OCI-LY1 (cell line): ENCODE data around the gene PIGB.
A peak's percentile ranks its signal among the peaks of the same experiment; 100 is the strongest.
"Not testable (repeated sequence)": the region's sequence is repeated elsewhere in the genome, so short reads cannot be mapped to it uniquely, and the experiment has no call there.

Source experiments
- H2AFZ ChIP-seq: fragments of 200-600 bp; sonication (generic), shearing (Covaris generic); 2 replicates; pipeline ENCODE4 v1.6.0; 2014; ENCODE audit warnings: antibody characterized with exemption, mild to moderate bottlenecking, low read length
- H3F3A ChIP-seq: fragments of 200-600 bp; sonication (generic), shearing (Covaris generic); 2 replicates; pipeline ENCODE4 v1.6.0; 2014; ENCODE audit warnings: mild to moderate bottlenecking, antibody characterized with exemption, low read length, moderate library complexity; ENCODE audit not compliant: insufficient read depth
- H3K27ac ChIP-seq: fragments of 200-600 bp; sonication (generic); 2 replicates; pipeline ENCODE4 v1.5.1; 2014; ENCODE audit warnings: low read length, mixed run types, mild to moderate bottlenecking, low read depth; ENCODE audit not compliant: poor library complexity, severe bottlenecking
- H3K27me3 ChIP-seq: fragments of 200-600 bp; sonication (generic); 2 replicates; pipeline ENCODE4 v1.6.0; 2014; ENCODE audit warnings: antibody characterized with exemption, mild to moderate bottlenecking, low read length, moderate library complexity; ENCODE audit not compliant: insufficient read depth
- H3K36me3 ChIP-seq: fragments of 200-600 bp; sonication (generic); 2 replicates; pipeline ENCODE4 v1.6.1; 2014; ENCODE audit warnings: mild to moderate bottlenecking, antibody characterized with exemption, low read length, moderate library complexity, mixed read lengths; ENCODE audit not compliant: insufficient read depth
- H3K4me1 ChIP-seq: fragments of 200-600 bp; sonication (generic); 2 replicates; pipeline ENCODE4 v1.5.1; 2014; ENCODE audit warnings: mild to moderate bottlenecking, low read length, moderate library complexity; ENCODE audit not compliant: insufficient read depth, severe bottlenecking
- H3K4me2 ChIP-seq: fragments of 200-600 bp; sonication (generic), shearing (Covaris generic); 2 replicates; pipeline ENCODE4 v1.6.1; 2014; ENCODE audit warnings: low read length
- H3K4me3 ChIP-seq: fragments of 200-600 bp; sonication (generic); 2 replicates; pipeline ENCODE4 v1.5.1; 2014; ENCODE audit warnings: low read length, low read depth, mild to moderate bottlenecking, mixed read lengths; ENCODE audit not compliant: poor library complexity, severe bottlenecking
- H3K79me2 ChIP-seq: fragments of 200-600 bp; shearing (Covaris generic); 2 replicates; pipeline ENCODE4 v1.6.1; 2016; ENCODE audit warnings: mixed run types, low read length, mixed read lengths; ENCODE audit not compliant: insufficient read depth
- H3K9ac ChIP-seq: fragments of 200-600 bp; sonication (generic), shearing (Covaris generic); 2 replicates; pipeline ENCODE4 v1.6.1; 2014; ENCODE audit warnings: mild to moderate bottlenecking, low read length, mixed read lengths
- H3K9me2 ChIP-seq: fragments of 200-600 bp; sonication (generic), shearing (Covaris generic); 2 replicates; pipeline ENCODE4 v1.6.1; 2014; ENCODE audit warnings: low read depth, mild to moderate bottlenecking, low read length, mixed read lengths
- H3K9me3 ChIP-seq: fragments of 200-600 bp; shearing (Covaris generic); 2 replicates; pipeline ENCODE4 v1.6.1; 2014; ENCODE audit warnings: low read length, mixed read lengths
- H4K20me1 ChIP-seq: fragments of 200-600 bp; sonication (generic), shearing (Covaris generic); 2 replicates; pipeline ENCODE4 v1.6.0; 2016; ENCODE audit warnings: mild to moderate bottlenecking, low read length; ENCODE audit not compliant: insufficient read depth
- CTCF ChIP-seq: fragments of 200-600 bp; sonication (generic), shearing (Covaris generic); IDR thresholded peaks from 2 replicates; pipeline ENCODE4 v1.5.1; 2017; ENCODE audit warnings: mild to moderate bottlenecking, antibody characterized with exemption, low read length, moderate library complexity, mixed read lengths
- EZH2 ChIP-seq: fragments of 200-600 bp; sonication (generic), shearing (Covaris generic); IDR thresholded peaks from 2 replicates; pipeline ENCODE4 v1.8.0; 2017; ENCODE audit warnings: borderline replicate concordance, mixed run types, mild to moderate bottlenecking, antibody characterized with exemption, low read length, moderate library complexity, mixed read lengths

PIGB gene

GRCh38 chr15:55290528-55291057 is 28.4 kb upstream of the PIGB start:
- Histone ChIP-seq H3K79me2 (no peaks in the 10 kb centered on the region), H3K27ac (no peak overlapping the region), H3F3A (no peaks in the 10 kb centered on the region), H4K20me1 (no peaks in the 10 kb centered on the region), H3K9me2 (no peaks in the 10 kb centered on the region), H3K4me2 (peak overlapping the region; percentile 78), H3K4me3 (peak overlapping the region; percentile 82), H3K4me1 (peaks cover 14% of the 10 kb centered on the region), H3K27me3 (no peaks in the 10 kb centered on the region), H2AFZ (no peak overlapping the region), H3K36me3 (no peaks in the 10 kb centered on the region), H3K9me3 (no peaks in the 10 kb centered on the region), H3K9ac (peak overlapping the region; percentile 77)
- TF ChIP-seq EZH2 (no peak), CTCF (peak; percentile 94)

- Histone ChIP-seq H3K4me1 (no peaks in the 10 kb centered on the region), H3K79me2 (no peaks in the 10 kb centered on the region), H3K9ac (no peak overlapping the region), H3F3A (no peaks in the 10 kb centered on the region), H3K4me3 (no peak overlapping the region), H3K9me2 (no peaks in the 10 kb centered on the region), H3K4me2 (no peak overlapping the region), H3K36me3 (no peaks in the 10 kb centered on the region; the same call in 1 of the 2 replicates), H4K20me1 (no peaks in the 10 kb centered on the region), H3K27me3 (no peaks in the 10 kb centered on the region), H3K9me3 (no peaks in the 10 kb centered on the region), H2AFZ (no peak overlapping the region), H3K27ac (no peak overlapping the region)
- no peak for TF ChIP-seq CTCF
- TF ChIP-seq EZH2 = no peak
Measured at GRCh38 chr15:55297315-55297714, 21.7 kb upstream of the PIGB start.

- H3K27me3 ChIP-seq, H3K79me2 ChIP-seq, H3K27ac ChIP-seq, H3F3A ChIP-seq, H3K9me2 ChIP-seq, H3K9ac ChIP-seq, H4K20me1 ChIP-seq, H2AFZ ChIP-seq, H3K4me2 ChIP-seq, H3K4me3 ChIP-seq, H3K36me3 ChIP-seq, H3K4me1 ChIP-seq, H3K9me3 ChIP-seq: not testable (repeated sequence)
Measured at GRCh38 chr15:55302801-55303200, 16.2 kb upstream of the PIGB start.

GRCh38 chr15:55319537-55320237 is 665 bp downstream of the PIGB start:
- peak overlapping the region; percentile 90 for H3K9ac ChIP-seq
- peak overlapping the region; percentile 89 for H3K27ac ChIP-seq
- H3F3A ChIP-seq = peaks cover 6% of the 10 kb centered on the region
- H3K4me2 ChIP-seq = peak overlapping the region; percentile 89
- H2AFZ ChIP-seq = no peak overlapping the region; the same call in 1 of the 2 replicates
- H4K20me1 ChIP-seq = no peaks in the 10 kb centered on the region
- H3K4me3 ChIP-seq = peak overlapping the region; percentile 87
- no peaks in the 10 kb centered on the region for H3K9me3 ChIP-seq
- peaks cover 46% of the 10 kb centered on the region for H3K79me2 ChIP-seq
- H3K27me3 ChIP-seq = no peaks in the 10 kb centered on the region
- H3K4me1 ChIP-seq = peaks cover 50% of the 10 kb centered on the region
- H3K36me3 ChIP-seq = peaks cover 21% of the 10 kb centered on the region; the same call in 1 of the 2 replicates
- no peaks in the 10 kb centered on the region for H3K9me2 ChIP-seq
- TF ChIP-seq EZH2 = no peak
- TF ChIP-seq CTCF = no peak
